Gastroesophageal sphincter (tissue), 4 donors: ENCODE measurements around the gene PSMA1. TPM values are rescaled to one million over a fixed set of nuclear protein-coding genes. Genes with fewer than 3 reads are reported as not detected.

Source experiments
- ATAC-seq: fragments of 150-250 bp; one replicate; pipeline ENCODE4 v1.9.1; 2016; ENCODE audit warnings: mild to moderate bottlenecking, moderate library complexity
- H3K27ac ChIP-seq, 4 donors: fragments of 200-600 bp; sonication (generic) in 3 of 4; 1 replicate in 3 of 4; 2 replicates in 1 of 4; pipeline ENCODE4 v1.5.1; 2016 to 2019
- H3K27me3 ChIP-seq: fragments of 200-600 bp; sonication (generic); one replicate; pipeline ENCODE4 v1.5.1; 2019
- H3K36me3 ChIP-seq, 2 donors: fragments of 200-600 bp; sonication (generic); one replicate each; pipeline ENCODE4 v1.5.1; 2019; ENCODE audit warnings: control low read depth in 1 of 2
- H3K4me1 ChIP-seq, 3 donors: fragments of 200-600 bp; sonication (generic); 1 replicate in 2 of 3; 2 replicates in 1 of 3; pipeline ENCODE4 v1.5.1; 2016 to 2019; ENCODE audit warnings: control low read depth in 2 of 3
- H3K4me3 ChIP-seq, 2 donors: fragments of 200-600 bp; sonication (generic); one replicate each; pipeline ENCODE4 v1.5.1; 2019; ENCODE audit warnings: mild to moderate bottlenecking in 1 of 2, moderate library complexity in 1 of 2
- H3K9me3 ChIP-seq, 3 donors: fragments of 200-600 bp; sonication (generic); one replicate each; pipeline ENCODE4 v1.5.1; 2017 to 2019; ENCODE audit warnings: control low read depth in 2 of 3
- CTCF ChIP-seq, 4 experiments: fragments of 200-600 bp in 2 of 4; fragments of 450-650 bp in 2 of 4; sonication (generic) in 1 of 4; IDR thresholded peaks; one replicate each; pipeline ENCODE4 v1.5.1; 2017 to 2019; ENCODE audit warnings: antibody characterized with exemption in 4 of 4, mild to moderate bottlenecking in 2 of 4, moderate library complexity in 2 of 4
- EP300 ChIP-seq: sonication (generic); formaldehyde crosslinking; IDR thresholded peaks from one replicate; pipeline ENCODE4 v1.6.1; 2017; ENCODE audit warnings: antibody characterized with exemption, mild to moderate bottlenecking
- POLR2A ChIP-seq, 2 donors: fragments of 450-650 bp; IDR thresholded peaks; one replicate each; pipeline ENCODE4 v1.6.1; 2017; ENCODE audit warnings: antibody characterized with exemption in 2 of 2, mild to moderate bottlenecking in 2 of 2, moderate library complexity in 1 of 2
- POLR2AphosphoS5 ChIP-seq: sonication (generic); formaldehyde crosslinking; IDR thresholded peaks from one replicate; pipeline ENCODE4 v1.6.1; 2017; ENCODE audit warnings: antibody characterized with exemption
- WGBS, 2 donors: methylation state at CpG; one replicate each; pipeline ENCODE4 v1.1.5; 2018; ENCODE audit warnings: low coverage in 1 of 2; 5-methylcytosine and 5-hydroxymethylcytosine counted together
- total RNA-seq, 4 donors: library from RNA; depleted of rRNA; stranded (reverse); fragments of >200 nt; gene quantifications; one replicate each; pipeline ENCODE4 v1.1.0, GENCODE V29; 2016

PSMA1 gene
- total RNA-seq, 4 donors from 2014 or later = 84.7 to 135 (median 106) TPM

- no peak overlapping the region for H3K4me3 ChIP-seq
- no peaks in the 10 kb centered on the region for H3K36me3 ChIP-seq
- H3K9me3 ChIP-seq = no peaks in the 10 kb centered on the region
- peaks cover 0 to 12% (median 0%) of the 10 kb centered on the region in 3 donors for H3K4me1 ChIP-seq
- TF ChIP-seq CTCF (IDR thresholded peaks at IDR 0.05) (no peak), EP300 (no peak), POLR2AphosphoS5 (no peak), POLR2A (IDR thresholded peaks at IDR 0.05) (no peak)
- no peaks in the 10 kb centered on the region for H3K27me3 ChIP-seq
- H3K27ac ChIP-seq = no peak overlapping the region
- no peak for ATAC-seq
These were observed 26.5 kb upstream of the PSMA1 start for GRCh38 chr11:14546672-14547071.

GRCh38 chr11:14544611-14545010, 24.4 kb upstream of the PSMA1 start:
- no peaks in the 10 kb centered on the region for H3K9me3 ChIP-seq
- no peaks in the 10 kb centered on the region for H3K27me3 ChIP-seq
- H3K4me3 ChIP-seq = no peak overlapping the region
- H3K36me3 ChIP-seq = no peaks in the 10 kb centered on the region
- ATAC-seq = no peak
- H3K27ac ChIP-seq = no peak overlapping the region
- WGBS, 2 donors = 60 to 61% methylated on average over 3 of the region's 3 CpGs
- H3K4me1 ChIP-seq = peaks cover 0 to 33% (median 0%) of the 10 kb centered on the region in 3 donors
- no peak for TF ChIP-seq POLR2AphosphoS5
- no peak for TF ChIP-seq POLR2A (IDR thresholded peaks at IDR 0.05)
- TF ChIP-seq EP300 = no peak
- TF ChIP-seq CTCF (IDR thresholded peaks at IDR 0.05) = no peak

- no peaks in the 10 kb centered on the region for H3K27me3 ChIP-seq
- peaks cover 0 to 47% (median 0%) of the 10 kb centered on the region in 3 donors for H3K4me1 ChIP-seq
- H3K9me3 ChIP-seq = no peaks in the 10 kb centered on the region
- no peaks in the 10 kb centered on the region for H3K36me3 ChIP-seq
- ATAC-seq = no peak
- WGBS, 2 donors = 50 to 83% methylated on average over 1 of the region's 1 CpG
- no peak overlapping the region for H3K27ac ChIP-seq
- no peak for TF ChIP-seq EP300
- no peak for TF ChIP-seq POLR2A (IDR thresholded peaks at IDR 0.05)
- no peak for TF ChIP-seq POLR2AphosphoS5
- no peak for TF ChIP-seq CTCF (IDR thresholded peaks at IDR 0.05)
- H3K4me3 ChIP-seq = no peak overlapping the region
These were observed 23.1 kb upstream of the PSMA1 start for GRCh38 chr11:14543260-14543659.

- no peaks in the 10 kb centered on the region for H3K9me3 ChIP-seq
These were observed 22.1 kb upstream of the PSMA1 start for GRCh38 chr11:14542324-14542723.

More at GRCh38 chr11:14542324-14542723, 22.1 kb upstream of the PSMA1 start:
- H3K36me3 ChIP-seq = no peaks in the 10 kb centered on the region
- peaks cover 0 to 56% (median 0%) of the 10 kb centered on the region in 3 donors for H3K4me1 ChIP-seq
- TF ChIP-seq POLR2A (IDR thresholded peaks at IDR 0.05) (no peak), CTCF (IDR thresholded peaks at IDR 0.05) (no peak), EP300 (no peak), POLR2AphosphoS5 (no peak)
- H3K4me3 ChIP-seq = no peak overlapping the region
- no peaks in the 10 kb centered on the region for H3K27me3 ChIP-seq
- no peak for ATAC-seq
- H3K27ac ChIP-seq = no peak overlapping the region
